A673 (cell line): Measurements from ENCODE around the gene FSIP1. TPM values are rescaled to one million over a fixed set of nuclear protein-coding genes. Genes with fewer than 3 reads are reported as not detected.

ENCODE experiments used
- BruUV-seq: library from RNA; stranded (reverse); fragments of 400-500 nt; replicated peaks from 2 replicates; lab custom pipeline; 2021; lab: Mats Ljungman, UMichigan
- CTCF ChIA-PET: fragments of 300-600 bp; sonication (Branson Sonifier 250); formaldehyde crosslinking; loops from one replicate; lab custom pipeline; 2022; ENCODE audit warnings: antibody characterized with exemption; lab: Charles Lee
- POLR2A ChIA-PET: fragments of 300-600 bp; sonication (Branson Sonifier 250); formaldehyde crosslinking; loops from one replicate; lab custom pipeline; 2022; ENCODE audit warnings: antibody characterized with exemption; ENCODE audit not compliant: low non-redundant PET; lab: Charles Lee
- DNase-seq: peaks from one replicate; pipeline ENCODE4 v3.0.0-alpha.2; 2015; ENCODE audit warnings: low spot score
- H3K27ac ChIP-seq: fragments of 200-600 bp; sonication (generic); 2 replicates; pipeline ENCODE4 v1.5.1; 2016; ENCODE audit warnings: mixed run types, low read depth, mild to moderate bottlenecking, mixed read lengths, antibody characterized with exemption, low read length; ENCODE audit not compliant: poor library complexity, severe bottlenecking
- H3K27me3 ChIP-seq: fragments of 200-600 bp; sonication (generic); replicated peaks from 2 replicates; pipeline ENCODE4 v1.6.1; 2017; ENCODE audit warnings: mixed run types, low read depth, mild to moderate bottlenecking, mixed read lengths, antibody characterized with exemption, low read length; ENCODE audit not compliant: insufficient read depth, poor library complexity
- H3K36me3 ChIP-seq: fragments of 200-600 bp; sonication (generic); 2 replicates; pipeline ENCODE4 v1.6.1; 2016; ENCODE audit warnings: mixed run types, mild to moderate bottlenecking, mixed read lengths, antibody characterized with exemption, low read length; ENCODE audit not compliant: insufficient read depth, poor library complexity, severe bottlenecking
- H3K4me1 ChIP-seq: fragments of 200-600 bp; sonication (generic); 2 replicates; pipeline ENCODE4 v1.6.1; 2017; ENCODE audit warnings: mixed run types, mild to moderate bottlenecking, mixed read lengths, antibody characterized with exemption, low read length; ENCODE audit not compliant: insufficient read depth, poor library complexity, severe bottlenecking
- H3K4me3 ChIP-seq: fragments of 200-600 bp; sonication (generic); 2 replicates; pipeline ENCODE4 v1.5.1; 2016; ENCODE audit warnings: low read depth, mixed run types, mild to moderate bottlenecking, mixed read lengths, low read length; ENCODE audit not compliant: poor library complexity, severe bottlenecking
- H3K9me3 ChIP-seq: fragments of 200-600 bp; sonication (generic); 2 replicates; pipeline ENCODE4 v1.6.1; 2016; ENCODE audit warnings: mixed run types, low read depth, mild to moderate bottlenecking, mixed read lengths, antibody characterized with exemption, low read length; ENCODE audit not compliant: poor library complexity, severe bottlenecking
- EZH2 ChIP-seq: fragments of 200-600 bp; sonication (generic); IDR thresholded peaks from 2 replicates; pipeline ENCODE4 v1.6.1; 2017; ENCODE audit warnings: borderline replicate concordance, low read depth, mild to moderate bottlenecking, mixed read lengths, antibody characterized with exemption, low read length; ENCODE audit not compliant: poor library complexity, severe bottlenecking
- intact Hi-C: fragments of 100-400 bp; cut with micrococcal nuclease; formaldehyde crosslinking; loops from one replicate; pipeline ENCODE4 v1.10.0; 2022; ENCODE audit not compliant: unreplicated experiment
- total RNA-seq: library from RNA; stranded (reverse); gene quantifications from 2 replicates; pipeline ENCODE4 v1.2.3, GENCODE V29; 2021
- TF ChIP-seq, protein P1 (sequence below): fragments of 300-800, 200-600 bp; sonication (generic); conservative IDR thresholded peaks from 2 replicates; pipeline ENCODE4 v1.5.1; 2017; ENCODE audit warnings: low read depth, mild to moderate bottlenecking, antibody characterized with exemption, low read length, moderate library complexity, mixed read lengths

FSIP1 gene
- total RNA-seq, 1 experiment from 2014 or later: 0.37 TPM

DNA sequence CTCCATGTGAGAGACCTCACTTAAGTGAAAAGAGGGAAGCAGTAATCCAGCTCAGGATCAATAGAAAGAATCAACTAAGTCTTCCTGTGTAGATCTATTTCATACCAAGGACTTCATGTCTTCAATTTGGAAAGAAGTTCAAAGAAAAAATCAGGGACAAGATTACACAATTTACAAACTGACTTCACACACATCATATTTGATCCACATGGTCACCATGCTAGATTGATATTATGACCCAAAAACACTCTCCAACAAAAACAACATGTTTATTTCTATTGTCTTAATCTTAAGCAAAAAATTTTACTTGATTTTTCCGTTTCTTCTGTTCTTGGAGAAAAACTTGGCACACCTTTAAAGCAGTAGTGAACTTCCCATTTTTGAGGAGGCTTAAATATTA lies 125.5 kb downstream of the FSIP1 start:
- Histone ChIP-seq H3K4me1 (no peaks in the 10 kb centered on the region), H3K27ac (no peak overlapping the region), H3K36me3 (no peaks in the 10 kb centered on the region), H3K4me3 (no peak overlapping the region), H3K9me3 (no peaks in the 10 kb centered on the region), H3K27me3 (no peaks in the 10 kb centered on the region)
- POLR2A ChIA-PET: no interaction called here
- CTCF ChIA-PET: no interaction called here
- no peak for DNase-seq
- intact Hi-C loops: no loop called here
- TF ChIP-seq EZH2: no peak
- TF ChIP-seq, protein P1, sequence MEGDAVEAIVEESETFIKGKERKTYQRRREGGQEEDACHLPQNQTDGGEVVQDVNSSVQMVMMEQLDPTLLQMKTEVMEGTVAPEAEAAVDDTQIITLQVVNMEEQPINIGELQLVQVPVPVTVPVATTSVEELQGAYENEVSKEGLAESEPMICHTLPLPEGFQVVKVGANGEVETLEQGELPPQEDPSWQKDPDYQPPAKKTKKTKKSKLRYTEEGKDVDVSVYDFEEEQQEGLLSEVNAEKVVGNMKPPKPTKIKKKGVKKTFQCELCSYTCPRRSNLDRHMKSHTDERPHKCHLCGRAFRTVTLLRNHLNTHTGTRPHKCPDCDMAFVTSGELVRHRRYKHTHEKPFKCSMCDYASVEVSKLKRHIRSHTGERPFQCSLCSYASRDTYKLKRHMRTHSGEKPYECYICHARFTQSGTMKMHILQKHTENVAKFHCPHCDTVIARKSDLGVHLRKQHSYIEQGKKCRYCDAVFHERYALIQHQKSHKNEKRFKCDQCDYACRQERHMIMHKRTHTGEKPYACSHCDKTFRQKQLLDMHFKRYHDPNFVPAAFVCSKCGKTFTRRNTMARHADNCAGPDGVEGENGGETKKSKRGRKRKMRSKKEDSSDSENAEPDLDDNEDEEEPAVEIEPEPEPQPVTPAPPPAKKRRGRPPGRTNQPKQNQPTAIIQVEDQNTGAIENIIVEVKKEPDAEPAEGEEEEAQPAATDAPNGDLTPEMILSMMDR: no peak
- no TSS peak for BruUV-seq

DNA sequence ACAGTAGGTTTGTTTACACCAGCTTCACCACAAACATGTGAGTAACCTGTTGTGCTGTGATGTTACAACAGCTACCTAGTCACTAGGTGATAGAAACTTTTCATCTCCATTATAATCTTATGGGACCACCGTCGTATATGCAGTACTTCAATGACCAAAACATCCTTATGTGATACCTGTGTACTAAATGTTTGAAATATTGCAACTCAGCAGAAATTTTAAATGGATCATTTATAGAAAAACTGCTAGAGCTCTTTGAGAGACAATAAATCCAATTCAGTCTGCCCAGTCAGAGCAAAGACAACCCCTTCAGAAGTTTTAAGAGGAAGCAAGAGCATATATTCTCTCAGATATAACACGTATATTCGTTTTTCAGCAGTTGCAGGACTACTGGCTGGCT lies 128.3 kb downstream of the FSIP1 start:
- Histone ChIP-seq H3K9me3 (no peaks in the 10 kb centered on the region), H3K4me1 (no peaks in the 10 kb centered on the region), H3K27ac (no peak overlapping the region), H3K36me3 (no peaks in the 10 kb centered on the region), H3K4me3 (no peak overlapping the region), H3K27me3 (no peaks in the 10 kb centered on the region)
- ChIA-PET CTCF (no interaction called here), POLR2A (no interaction called here)
- TF ChIP-seq EZH2: no peak
- TF ChIP-seq, protein P1: no peak
- intact Hi-C loops: no loop called here
- no TSS peak for BruUV-seq
- DNase-seq: no peak

GRCh38 chr15:39651881-39652280 lies 130.8 kb downstream of the FSIP1 start:
- TF ChIP-seq, protein P1: no peak
- no peak for TF ChIP-seq EZH2
- H3K4me3 ChIP-seq: no peak overlapping the region
- no peak for DNase-seq
- H3K9me3 ChIP-seq: no peaks in the 10 kb centered on the region
- intact Hi-C loops: no loop called here
- no peaks in the 10 kb centered on the region for H3K27me3 ChIP-seq
- no TSS peak for BruUV-seq
- H3K27ac ChIP-seq: no peak overlapping the region
- H3K4me1 ChIP-seq: no peaks in the 10 kb centered on the region
- ChIA-PET CTCF (no interaction called here), POLR2A (no interaction called here)
- H3K36me3 ChIP-seq: no peaks in the 10 kb centered on the region
